ENCODE measurements around the gene RALGPS1. TPM values are rescaled to one million over a fixed set of nuclear protein-coding genes. Genes with fewer than 3 reads are reported as not detected.

Gene RALGPS1
- total and polyA plus RNA-seq, 2 donors (not counting 1 experiment from before 2014, with no cell fraction given), result 19.7 to 39.9 TPM

- POLR2A ChIA-PET, result no interaction called here
- intact Hi-C loops (cut with micrococcal nuclease), result no loop called here
- Histone ChIP-seq H3K27me3 (replicated peaks in 1 of 4; ENCODE audit: control extremely low read depth in 1 of 4, control insufficient read depth in 3 of 4, insufficient read depth in 4 of 4, low read length in 3 of 4) (no peaks in the 10 kb centered on the region), H3K9ac (ENCODE audit: low read length) (no peak overlapping the region), H3K27ac (ENCODE audit: low read length in 2 of 2) (no peak overlapping the region), H3K4me3 (ENCODE audit: control extremely low read depth in 1 of 5, extremely low read depth in 1 of 5, insufficient read depth in 1 of 5, low read depth in 2 of 5, low read length in 4 of 5) (no peak overlapping the region), H3K79me2 (ENCODE audit: control insufficient read depth, insufficient read depth, low read length) (no peaks in the 10 kb centered on the region), H3K36me3 (replicated peaks in 1 of 2; ENCODE audit: control extremely low read depth in 1 of 2, control insufficient read depth in 1 of 2, extremely low read depth in 1 of 2, insufficient read depth in 2 of 2, low read length in 1 of 2) (no peaks in the 10 kb centered on the region), H3K4me1 (ENCODE audit: control insufficient read depth in 2 of 2, insufficient read depth in 2 of 2, low read length in 2 of 2) (no peaks in the 10 kb centered on the region), H2AFZ (ENCODE audit: insufficient read depth, low read depth, low read length, poor library complexity, severe bottlenecking) (no peak overlapping the region), H4K20me1 (ENCODE audit: control insufficient read depth, insufficient read depth, low read length, poor library complexity, severe bottlenecking) (no peaks in the 10 kb centered on the region), H3K4me2 (replicated peaks; ENCODE audit: low read depth, low read length, poor library complexity, severe bottlenecking) (no peak overlapping the region), H3K9me3 (ENCODE audit: control extremely low read depth in 1 of 3, control insufficient read depth in 2 of 3, insufficient read depth in 1 of 3, low read length in 2 of 3) (no peaks in the 10 kb centered on the region)
- CTCF ChIA-PET, result interaction anchor here (1.5 kb wide), 1 partner anchor 11 kb away, joined by 4 read pairs; no protein-coding TSS in a partner anchor
- H3K4me3 Mint-ChIP-seq, result no peak overlapping the region
- H3K27ac Mint-ChIP-seq, result no peak overlapping the region
- H3K27me3 Mint-ChIP-seq, result no peaks in the 10 kb centered on the region
- 100% methylated on average over 5 of the region's 7 CpGs for WGBS (ENCODE audit: insufficient coverage)
- H3K4me1 Mint-ChIP-seq, result no peaks in the 10 kb centered on the region
- DNase-seq (no peak), ATAC-seq (ENCODE audit: low read depth) (no peak)
- TF ChIP-seq EZH2 (IDR thresholded peaks at IDR 0.05; ENCODE audit: borderline replicate concordance, insufficient read depth, low read depth, low read length, poor library complexity, severe bottlenecking) (no peak), CTCF (IDR thresholded peaks at IDR 0.05) (no peak)
- no peaks in the 10 kb centered on the region for H3K9me3 Mint-ChIP-seq (ENCODE audit: insufficient read depth)
Observed at GRCh38 chr9:127105805-127106465, 191.4 kb downstream of the RALGPS1 start.

GRCh38 chr9:127106466-127106855 lies 191.9 kb downstream of the RALGPS1 start:
- Histone ChIP-seq H2AFZ (ENCODE audit: insufficient read depth, low read depth, low read length, poor library complexity, severe bottlenecking) (no peak overlapping the region), H4K20me1 (ENCODE audit: control insufficient read depth, insufficient read depth, low read length, poor library complexity, severe bottlenecking) (no peaks in the 10 kb centered on the region), H3K9ac (ENCODE audit: low read length) (no peak overlapping the region), H3K27me3 (replicated peaks in 1 of 4; ENCODE audit: control extremely low read depth in 1 of 4, control insufficient read depth in 3 of 4, insufficient read depth in 4 of 4, low read length in 3 of 4) (no peaks in the 10 kb centered on the region), H3K9me3 (ENCODE audit: control extremely low read depth in 1 of 3, control insufficient read depth in 2 of 3, insufficient read depth in 1 of 3, low read length in 2 of 3) (no peaks in the 10 kb centered on the region), H3K79me2 (ENCODE audit: control insufficient read depth, insufficient read depth, low read length) (no peaks in the 10 kb centered on the region), H3K36me3 (replicated peaks in 1 of 2; ENCODE audit: control extremely low read depth in 1 of 2, control insufficient read depth in 1 of 2, extremely low read depth in 1 of 2, insufficient read depth in 2 of 2, low read length in 1 of 2) (no peaks in the 10 kb centered on the region), H3K4me1 (ENCODE audit: control insufficient read depth in 2 of 2, insufficient read depth in 2 of 2, low read length in 2 of 2) (no peaks in the 10 kb centered on the region), H3K4me3 (ENCODE audit: control extremely low read depth in 1 of 5, extremely low read depth in 1 of 5, insufficient read depth in 1 of 5, low read depth in 2 of 5, low read length in 4 of 5) (no peak overlapping the region), H3K4me2 (replicated peaks; ENCODE audit: low read depth, low read length, poor library complexity, severe bottlenecking) (no peak overlapping the region), H3K27ac (ENCODE audit: low read length in 2 of 2) (no peak overlapping the region)
- no peak overlapping the region for H3K4me3 Mint-ChIP-seq
- intact Hi-C loops (cut with micrococcal nuclease), result no loop called here
- H3K27ac Mint-ChIP-seq, result no peak overlapping the region
- H3K4me1 Mint-ChIP-seq, result no peaks in the 10 kb centered on the region
- ChIA-PET POLR2A (no interaction called here), CTCF (interaction anchor here (1.5 kb wide), 1 partner anchor 12 kb away, joined by 4 read pairs; no protein-coding TSS in a partner anchor)
- no peaks in the 10 kb centered on the region for H3K9me3 Mint-ChIP-seq (ENCODE audit: insufficient read depth)
- H3K27me3 Mint-ChIP-seq, result no peaks in the 10 kb centered on the region
- TF ChIP-seq EZH2 (IDR thresholded peaks at IDR 0.05; ENCODE audit: borderline replicate concordance, insufficient read depth, low read depth, low read length, poor library complexity, severe bottlenecking) (no peak), CTCF (IDR thresholded peaks at IDR 0.05) (no peak)
- WGBS (ENCODE audit: insufficient coverage), result 86% methylated on average over 4 of the region's 4 CpGs
- DNase-seq, result no peak
- no peak for ATAC-seq (ENCODE audit: low read depth)

Data from B cell (primary cell).